K562 treated with DMSO at 1 percent for 48 hours (cell line): ENCODE results near the gene PAFAH1B1. TPM values are rescaled to one million over a fixed set of nuclear protein-coding genes. Genes with fewer than 3 reads are reported as not detected.

Experiments used
- total RNA-seq: library from RNA; unstranded; fragments of 300-600 nt; gene quantifications from 2 replicates; pipeline ENCODE4 v1.2.3, GENCODE V29; 2022; ENCODE audit warnings: low replicate concordance; ENCODE audit errors: extremely low read depth

The PAFAH1B1 gene
- total RNA-seq: not detected in 2 replicates

DNA sequence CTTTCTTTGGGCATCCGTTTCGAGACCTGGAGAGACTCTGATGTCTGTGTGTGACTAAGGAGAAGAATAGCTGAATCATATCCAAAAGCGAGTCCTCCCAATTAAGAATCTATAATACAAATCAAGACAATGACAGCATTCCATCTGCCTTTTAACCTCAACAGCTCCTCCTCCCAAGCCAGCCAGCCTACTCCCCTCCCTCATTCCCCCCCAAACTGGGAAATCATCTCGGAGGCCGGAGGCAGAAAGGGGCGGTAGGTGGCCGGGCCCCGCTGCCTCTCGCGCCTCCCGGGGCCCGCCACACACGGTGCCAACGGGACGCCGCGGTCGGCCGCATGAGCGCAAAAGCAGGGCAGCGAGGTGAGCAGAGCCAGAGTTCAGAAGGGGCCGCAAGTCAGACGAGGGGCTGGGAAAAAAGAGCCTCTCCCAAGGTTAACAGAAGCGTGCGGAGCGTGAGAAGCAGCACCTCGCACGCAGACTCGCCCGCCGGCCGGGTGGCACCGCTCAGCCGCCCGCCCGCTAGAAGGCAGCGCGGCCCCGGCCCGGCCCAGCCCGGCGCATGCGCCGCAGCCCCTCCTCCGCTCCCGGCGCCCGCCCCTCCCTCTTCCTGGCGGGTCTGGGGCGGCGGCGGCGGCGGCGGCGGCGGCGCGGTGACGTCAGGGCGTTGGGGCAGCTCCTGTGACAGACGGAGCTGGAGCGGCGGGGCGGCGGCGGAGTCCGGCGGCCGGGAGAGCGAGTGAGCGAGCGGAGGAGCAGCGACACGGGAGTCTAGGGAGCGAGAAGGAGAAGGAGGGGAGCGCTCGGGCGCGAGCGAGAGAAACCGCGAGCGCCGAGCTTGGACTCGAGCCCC is at the start of gene PAFAH1B1:
Gene PAFAH1B1 (plus strand): TSS at position 684 of the 850 bp plus-strand sequence. CDS start 44,635 bp downstream, outside the sequence.

DNA sequence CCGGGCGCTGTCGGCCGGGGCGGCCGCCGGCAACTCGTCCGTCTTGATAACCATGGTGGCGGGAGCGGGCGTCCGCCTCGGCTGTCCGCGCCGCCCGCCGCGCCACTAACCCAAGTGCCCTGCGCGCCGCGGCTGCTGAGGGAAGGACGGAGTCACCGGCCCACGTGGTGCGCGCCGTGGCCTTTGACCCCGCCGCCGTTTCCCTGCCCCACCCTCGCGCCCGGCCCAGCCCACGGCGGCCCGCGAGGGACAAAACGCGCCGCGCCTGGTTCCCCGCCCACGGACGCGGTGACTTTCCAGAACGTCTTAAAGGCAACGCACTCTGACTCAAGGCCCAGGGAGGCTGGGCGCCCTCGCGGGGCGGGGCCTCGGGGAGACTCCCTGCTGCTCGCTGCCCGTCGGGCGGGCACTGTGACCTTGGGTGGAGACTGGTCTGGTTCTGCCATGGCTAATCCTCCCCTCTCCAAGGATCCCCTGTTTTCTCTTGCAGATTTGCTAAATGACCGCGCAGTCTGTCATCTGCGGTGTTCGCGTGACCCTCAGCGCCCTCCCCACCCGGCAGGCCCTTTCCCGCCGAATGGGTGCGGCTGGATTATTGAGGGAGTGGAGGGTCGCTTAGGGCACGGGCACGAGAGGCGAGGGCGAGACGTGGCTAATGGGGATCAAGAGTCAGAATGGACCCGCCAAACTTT is 118.3 kb downstream of the PAFAH1B1 start, which contains the start of gene CLUH:
Gene CLUH (minus strand): TSS at position 157 of the 692 bp plus-strand sequence. CDS start 103 bp downstream, at position 54.

Other genes with a start within 250 kb of the PAFAH1B1 start
- gene MNT, start 192.6 kb upstream of the PAFAH1B1 start, total RNA-seq: not detected in 2 replicates
- not detected in 2 replicates for gene METTL16, start 81.8 kb upstream of the PAFAH1B1 start, total RNA-seq
- gene CLUH, start 118.1 kb downstream of the PAFAH1B1 start, total RNA-seq: not detected in 2 replicates
- not detected in 2 replicates for gene CCDC92B, start 156.0 kb downstream of the PAFAH1B1 start, total RNA-seq
- gene RAP1GAP2, start 202.8 kb downstream of the PAFAH1B1 start, total RNA-seq: not detected in 2 replicates